Mammary epithelial cell (primary cell): ENCODE results near the gene FSTL1.

Experiments
- EZH2 ChIP-seq: IDR thresholded peaks from 2 replicates; pipeline ENCODE4 v1.6.1; 2012; ENCODE audit warnings: low read length, inconsistent platforms, borderline replicate concordance
- TF ChIP-seq, protein P1 (sequence below), 2 donors: IDR thresholded peaks in 1 of 2; conservative IDR thresholded peaks in 1 of 2; 2 replicates each; pipeline ENCODE4 v1.5.1; 2011 to 2012; ENCODE audit warnings: inconsistent platforms in 2 of 2, low read length in 2 of 2, mild to moderate bottlenecking in 2 of 2, control low read depth in 1 of 2, low read depth in 1 of 2; ENCODE audit not compliant: insufficient read depth in 1 of 2; ENCODE audit errors: extremely low read depth in 1 of 2

GRCh38 chr3:120449251-120449650, 1.5 kb downstream of the FSTL1 start:
- TF ChIP-seq, protein P1, sequence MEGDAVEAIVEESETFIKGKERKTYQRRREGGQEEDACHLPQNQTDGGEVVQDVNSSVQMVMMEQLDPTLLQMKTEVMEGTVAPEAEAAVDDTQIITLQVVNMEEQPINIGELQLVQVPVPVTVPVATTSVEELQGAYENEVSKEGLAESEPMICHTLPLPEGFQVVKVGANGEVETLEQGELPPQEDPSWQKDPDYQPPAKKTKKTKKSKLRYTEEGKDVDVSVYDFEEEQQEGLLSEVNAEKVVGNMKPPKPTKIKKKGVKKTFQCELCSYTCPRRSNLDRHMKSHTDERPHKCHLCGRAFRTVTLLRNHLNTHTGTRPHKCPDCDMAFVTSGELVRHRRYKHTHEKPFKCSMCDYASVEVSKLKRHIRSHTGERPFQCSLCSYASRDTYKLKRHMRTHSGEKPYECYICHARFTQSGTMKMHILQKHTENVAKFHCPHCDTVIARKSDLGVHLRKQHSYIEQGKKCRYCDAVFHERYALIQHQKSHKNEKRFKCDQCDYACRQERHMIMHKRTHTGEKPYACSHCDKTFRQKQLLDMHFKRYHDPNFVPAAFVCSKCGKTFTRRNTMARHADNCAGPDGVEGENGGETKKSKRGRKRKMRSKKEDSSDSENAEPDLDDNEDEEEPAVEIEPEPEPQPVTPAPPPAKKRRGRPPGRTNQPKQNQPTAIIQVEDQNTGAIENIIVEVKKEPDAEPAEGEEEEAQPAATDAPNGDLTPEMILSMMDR (conservative IDR thresholded peaks at IDR 0.05 in 1 of 2, IDR thresholded peaks at IDR 0.05 in 1 of 2; ENCODE audit: extremely low read depth in 1 of 2, insufficient read depth in 1 of 2, low read depth in 1 of 2, low read length in 2 of 2): no peak
- no peak for TF ChIP-seq EZH2
